Kidney epithelial cell (primary cell): ENCODE data around the gene HDGFL3. TPM values are rescaled to one million over a fixed set of nuclear protein-coding genes. Genes with fewer than 3 reads are reported as not detected.
A peak's percentile ranks its signal among the peaks of the same experiment; 100 is the strongest.

Source experiments
- DNase-seq: peaks from one replicate; pipeline ENCODE4 v3.0.0-alpha.2; 2010; ENCODE audit warnings: low read depth
- H3K27me3 ChIP-seq: 2 replicates; pipeline ENCODE4 v1.6.0; 2011; ENCODE audit warnings: low read length; ENCODE audit not compliant: control insufficient read depth, insufficient read depth
- H3K36me3 ChIP-seq: 2 replicates; pipeline ENCODE4 v1.5.1; 2011; ENCODE audit warnings: low read length; ENCODE audit not compliant: control insufficient read depth, insufficient read depth
- H3K4me3 ChIP-seq: 2 replicates; pipeline ENCODE4 v1.5.1; 2011; ENCODE audit warnings: low read depth, mild to moderate bottlenecking, control low read depth, low read length
- total RNA-seq: library from RNA; depleted of rRNA; stranded (reverse); fragments of >200 nt; gene quantifications from 2 replicates; pipeline ENCODE4 v1.2.3, GENCODE V29; 2015
- TF ChIP-seq, protein P1 (sequence below): IDR thresholded peaks from 2 replicates; pipeline ENCODE4 v1.5.1; 2011; ENCODE audit warnings: mild to moderate bottlenecking, moderate library complexity, low read length, control low read depth, inconsistent platforms; ENCODE audit not compliant: insufficient read depth, poor library complexity, severe bottlenecking

The HDGFL3 gene
- total RNA-seq, 1 donor from 2014 or later: 77.3 TPM

DNA sequence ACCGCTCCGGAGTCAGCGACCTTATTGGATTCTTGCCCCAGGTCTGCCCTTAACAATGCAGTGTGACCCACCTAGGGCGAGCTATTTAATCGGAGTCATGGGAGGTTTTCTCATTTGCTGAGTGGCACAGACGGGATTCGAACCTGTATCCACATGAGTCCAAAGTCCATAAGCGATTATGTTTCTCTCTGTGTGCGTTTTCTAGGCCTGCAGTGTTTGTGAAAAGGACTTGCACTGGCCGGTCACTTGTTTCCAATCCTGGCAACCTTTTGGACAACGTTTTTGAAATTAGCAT is 691 bp upstream of the HDGFL3 start:
- no peak for DNase-seq
- no peaks in the 10 kb centered on the region for H3K27me3 ChIP-seq
- TF ChIP-seq, protein P1, sequence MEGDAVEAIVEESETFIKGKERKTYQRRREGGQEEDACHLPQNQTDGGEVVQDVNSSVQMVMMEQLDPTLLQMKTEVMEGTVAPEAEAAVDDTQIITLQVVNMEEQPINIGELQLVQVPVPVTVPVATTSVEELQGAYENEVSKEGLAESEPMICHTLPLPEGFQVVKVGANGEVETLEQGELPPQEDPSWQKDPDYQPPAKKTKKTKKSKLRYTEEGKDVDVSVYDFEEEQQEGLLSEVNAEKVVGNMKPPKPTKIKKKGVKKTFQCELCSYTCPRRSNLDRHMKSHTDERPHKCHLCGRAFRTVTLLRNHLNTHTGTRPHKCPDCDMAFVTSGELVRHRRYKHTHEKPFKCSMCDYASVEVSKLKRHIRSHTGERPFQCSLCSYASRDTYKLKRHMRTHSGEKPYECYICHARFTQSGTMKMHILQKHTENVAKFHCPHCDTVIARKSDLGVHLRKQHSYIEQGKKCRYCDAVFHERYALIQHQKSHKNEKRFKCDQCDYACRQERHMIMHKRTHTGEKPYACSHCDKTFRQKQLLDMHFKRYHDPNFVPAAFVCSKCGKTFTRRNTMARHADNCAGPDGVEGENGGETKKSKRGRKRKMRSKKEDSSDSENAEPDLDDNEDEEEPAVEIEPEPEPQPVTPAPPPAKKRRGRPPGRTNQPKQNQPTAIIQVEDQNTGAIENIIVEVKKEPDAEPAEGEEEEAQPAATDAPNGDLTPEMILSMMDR: no peak
- no peaks in the 10 kb centered on the region for H3K36me3 ChIP-seq
- H3K4me3 ChIP-seq: peak overlapping the region; percentile 94

DNA sequence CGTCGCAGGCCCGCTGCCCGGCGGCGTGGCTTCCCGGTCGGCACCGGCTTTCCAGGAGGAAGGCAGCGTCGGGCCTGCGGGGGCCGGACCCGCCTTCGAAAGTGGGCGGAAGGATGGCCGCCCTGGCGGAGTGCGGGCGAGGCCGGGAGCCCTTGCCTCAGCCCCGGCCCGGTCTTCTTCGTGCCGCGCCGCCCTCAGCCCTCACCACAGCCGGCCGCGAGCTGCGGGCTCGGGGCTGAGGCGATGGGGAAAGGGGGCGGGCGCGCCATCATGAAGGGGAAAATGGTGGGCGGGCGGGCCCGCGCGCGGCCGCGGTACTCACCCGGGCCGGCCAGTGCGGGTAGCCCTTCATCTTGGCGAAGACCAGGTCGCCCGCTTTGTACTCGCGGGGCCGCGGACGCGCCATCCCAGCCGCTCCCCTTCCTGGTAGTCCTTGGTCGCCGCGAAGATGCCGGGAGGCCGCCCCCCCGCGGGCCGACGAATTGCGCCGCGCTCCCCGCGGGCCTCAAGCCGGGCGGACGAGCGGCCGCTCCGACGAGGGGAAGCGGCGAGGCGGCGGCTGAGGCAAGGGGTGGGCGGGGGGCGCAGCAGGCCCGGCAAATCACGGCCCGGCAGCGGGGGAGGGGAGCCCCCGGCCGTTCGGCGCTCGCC is 489 bp downstream of the HDGFL3 start:
- DNase-seq: no peak
- no peaks in the 10 kb centered on the region for H3K36me3 ChIP-seq
- TF ChIP-seq, protein P1: no peak
- H3K27me3 ChIP-seq: no peaks in the 10 kb centered on the region
- peak overlapping the region; percentile 94 for H3K4me3 ChIP-seq

DNA sequence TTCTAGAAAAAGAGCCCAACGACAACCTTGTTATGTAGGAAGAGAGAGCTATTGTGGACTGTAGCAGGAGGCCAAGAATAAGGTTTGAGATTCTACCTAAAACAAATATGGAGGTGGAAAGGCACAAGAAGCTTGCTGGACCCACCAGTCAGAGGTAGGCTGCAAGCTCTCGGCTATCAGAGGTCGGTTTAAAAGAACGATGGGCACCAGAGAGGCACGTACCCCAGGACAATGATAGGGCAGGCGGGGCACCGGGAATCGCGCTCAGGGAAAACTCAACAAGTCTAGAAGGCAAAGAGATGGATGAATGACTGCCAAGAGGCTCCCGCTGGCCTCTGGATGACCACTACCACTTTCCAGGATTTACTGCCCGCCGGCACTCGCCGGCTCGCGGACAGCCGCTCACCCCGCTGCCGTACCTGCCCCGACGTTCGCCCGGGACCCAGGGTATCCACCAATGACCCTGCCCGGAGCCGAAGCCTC is 1.1 kb downstream of the HDGFL3 start:
- Histone ChIP-seq H3K36me3 (no peaks in the 10 kb centered on the region), H3K27me3 (no peaks in the 10 kb centered on the region), H3K4me3 (peak overlapping the region; percentile 94)
- DNase-seq: no peak
- TF ChIP-seq, protein P1: no peak

DNA sequence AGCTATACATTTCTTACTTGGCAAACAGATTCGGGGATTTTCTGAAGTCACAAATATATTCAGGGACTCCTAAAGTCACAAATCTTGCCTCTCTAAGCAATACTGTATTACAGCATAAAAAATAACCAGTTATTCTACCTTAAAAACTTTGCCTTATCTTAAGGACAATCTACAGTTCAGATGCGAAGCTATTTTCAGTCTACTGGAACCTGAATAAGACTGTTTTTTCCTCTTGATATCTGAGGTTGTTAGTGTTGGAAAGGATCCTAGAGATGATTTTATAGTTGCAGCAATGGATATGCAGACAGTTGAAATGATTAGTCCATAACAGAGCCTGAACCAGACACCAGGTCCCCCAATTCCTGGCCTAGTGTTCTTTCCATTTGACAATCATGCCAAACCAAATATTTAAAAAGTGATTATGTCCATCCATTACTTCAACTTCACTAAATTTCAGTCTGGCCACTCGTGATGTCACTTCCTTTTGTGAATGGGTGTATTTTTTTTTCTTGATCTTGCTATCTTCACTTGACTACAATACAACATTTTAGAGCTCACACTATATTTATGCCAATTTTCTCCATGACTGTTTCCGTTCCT is 1.8 kb downstream of the HDGFL3 start:
- Histone ChIP-seq H3K27me3 (no peaks in the 10 kb centered on the region), H3K36me3 (no peaks in the 10 kb centered on the region), H3K4me3 (peak overlapping the region; percentile 94)
- TF ChIP-seq, protein P1: no peak
- no peak for DNase-seq

DNA sequence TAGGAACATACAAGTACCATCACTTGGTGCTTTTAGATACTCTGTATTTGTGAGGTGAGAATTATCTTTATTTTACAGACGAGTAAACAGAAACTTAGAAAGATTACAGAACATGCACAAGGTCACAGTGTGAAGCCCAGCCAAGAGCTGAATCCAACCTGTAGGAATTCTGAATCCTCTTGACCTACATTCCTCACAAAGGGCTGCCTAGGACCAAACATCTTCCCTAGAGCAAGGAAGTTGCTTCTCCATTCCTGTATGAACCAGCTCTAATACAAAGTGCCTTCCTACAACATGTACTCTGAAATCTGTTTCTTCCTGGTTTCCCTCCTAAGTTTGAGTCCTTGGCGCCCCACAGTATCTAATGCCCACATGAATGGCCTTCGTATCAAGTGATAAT is 2.9 kb downstream of the HDGFL3 start:
- Histone ChIP-seq H3K4me3 (no peak overlapping the region), H3K27me3 (no peaks in the 10 kb centered on the region), H3K36me3 (no peaks in the 10 kb centered on the region)
- DNase-seq: no peak
- TF ChIP-seq, protein P1: no peak

DNA sequence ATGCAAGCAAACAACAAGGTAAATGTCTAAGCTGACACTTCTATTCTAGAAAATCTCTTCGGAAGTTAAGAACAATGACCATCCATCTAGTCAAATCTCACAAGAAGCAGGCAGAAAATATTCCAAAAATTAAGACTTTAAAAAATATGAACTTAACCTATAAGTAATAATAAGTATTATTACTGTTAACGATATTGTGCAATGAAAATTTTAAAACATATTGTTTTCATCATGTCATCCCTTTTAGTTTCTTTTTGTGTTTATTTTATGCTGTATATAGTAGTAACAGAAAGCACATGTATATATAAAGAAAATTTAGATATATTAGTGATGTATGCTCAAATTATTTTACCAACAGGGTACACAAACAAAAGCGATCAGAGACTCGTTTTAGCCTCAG is 4.1 kb downstream of the HDGFL3 start:
- TF ChIP-seq, protein P1: no peak
- Histone ChIP-seq H3K27me3 (no peaks in the 10 kb centered on the region), H3K36me3 (no peaks in the 10 kb centered on the region), H3K4me3 (no peak overlapping the region)
- DNase-seq: no peak
